Transverse colon (tissue), 4 donors: ENCODE measurements around the gene PTPN7. TPM values are rescaled to one million over a fixed set of nuclear protein-coding genes. Genes with fewer than 3 reads are reported as not detected.

Experiments used
- DNase-seq: peaks from one replicate; pipeline ENCODE4 v3.0.0-alpha.2; 2019
- H3K27ac ChIP-seq, 4 donors: fragments of 200-600 bp; sonication (generic); 2 replicates each; pipeline ENCODE4 v1.5.1; 2016 to 2018; ENCODE audit warnings: inconsistent platforms in 4 of 4
- H3K27me3 ChIP-seq: fragments of 200-600 bp; sonication (generic); 2 replicates; pipeline ENCODE4 v1.5.1; 2017; ENCODE audit warnings: inconsistent platforms
- H3K36me3 ChIP-seq, 4 donors: fragments of 200-600 bp; sonication (generic); 2 replicates each; pipeline ENCODE4 v1.5.1; 2017 to 2019; ENCODE audit warnings: inconsistent platforms in 4 of 4
- H3K4me1 ChIP-seq, 4 donors: fragments of 200-600 bp; sonication (generic); 2 replicates each; pipeline ENCODE4 v1.5.1; 2017 to 2020; ENCODE audit warnings: inconsistent platforms in 4 of 4
- H3K4me3 ChIP-seq, 4 donors: fragments of 200-600 bp; sonication (generic); 1 replicate in 1 of 4; 2 replicates in 3 of 4; pipeline versions ENCODE4 v1.5.1 to v1.6.1; 2017 to 2019; ENCODE audit warnings: inconsistent platforms in 4 of 4
- H3K9me3 ChIP-seq, 2 donors: fragments of 200-600 bp; sonication (generic); 2 replicates each; pipeline ENCODE4 v1.5.1; 2017 to 2019; ENCODE audit warnings: inconsistent platforms in 2 of 2
- EP300 ChIP-seq: sonication (generic); formaldehyde crosslinking; IDR thresholded peaks from one replicate; pipeline ENCODE4 v1.6.1; 2017; ENCODE audit warnings: antibody characterized with exemption, low read depth
- POLR2A ChIP-seq: fragments of 450-650 bp; IDR thresholded peaks from one replicate; pipeline ENCODE4 v1.6.1; 2016; ENCODE audit warnings: antibody characterized with exemption, mild to moderate bottlenecking, moderate library complexity
- POLR2AphosphoS5 ChIP-seq, 3 donors: sonication (generic); formaldehyde crosslinking; IDR thresholded peaks; one replicate each; pipeline ENCODE4 v1.6.1; 2016; ENCODE audit warnings: antibody characterized with exemption in 3 of 3
- WGBS, 2 donors: methylation state at CpG; one replicate each; pipeline ENCODE4 v1.1.5; 2018; ENCODE audit warnings: low coverage in 1 of 2; 5-methylcytosine and 5-hydroxymethylcytosine counted together
- in situ Hi-C, 4 donors: fragments of 200-750 bp; cut with MboI; loops; one replicate each; pipeline versions ENCODE4 v1.15.0 to v1.15.1; 2017; ENCODE audit warnings: low sequenced_read_pairs in 3 of 4, low pct_ligation_motif_present in 1 of 4, low pct_unique_long_range_greater_than_20kb in 1 of 4
- intact Hi-C: fragments of 100-400 bp; cut with DNase I; formaldehyde crosslinking; loops from one replicate; pipeline ENCODE4 v1.15.1; 2023; ENCODE audit warnings: low total_unique reads
- total RNA-seq, 4 donors: library from RNA; depleted of rRNA; stranded (reverse); fragments of >200 nt; gene quantifications; one replicate each; pipeline ENCODE4 v1.1.0, GENCODE V29; 2016
- TF ChIP-seq, protein P1 (sequence below), 5 experiments: fragments of 200-600 bp in 3 of 5; fragments of 450-650 bp in 2 of 5; sonication (generic) in 3 of 5; IDR thresholded peaks; 1 replicate in 2 of 5; 2 replicates in 3 of 5; pipeline ENCODE4 v1.5.1; 2016 to 2017; ENCODE audit warnings: antibody characterized with exemption in 5 of 5, inconsistent platforms in 3 of 5, mild to moderate bottlenecking in 2 of 5, moderate library complexity in 1 of 5

The PTPN7 gene
- total RNA-seq, 4 donors from 2014 or later, result 5.2 to 32.5 (median 14.0) TPM; not detected in 1

DNA sequence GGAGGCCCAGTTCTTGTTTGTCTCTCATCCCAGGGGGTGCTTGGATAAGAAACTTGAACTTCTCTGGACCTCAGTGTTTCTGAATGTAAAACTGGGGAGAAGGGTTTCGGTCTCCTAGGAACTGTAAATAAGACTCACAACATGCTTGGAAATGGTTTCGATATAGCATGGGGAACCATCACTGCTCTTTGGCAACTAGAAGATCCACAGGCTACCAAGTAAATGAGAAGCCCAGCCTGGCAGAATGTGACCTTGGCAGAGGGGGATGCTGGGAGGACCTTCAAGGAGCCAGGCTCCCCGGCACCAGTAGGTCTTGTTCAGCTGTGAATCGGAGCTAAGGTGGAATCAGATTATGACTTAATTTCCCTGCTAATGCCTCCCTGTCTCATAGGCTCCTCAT lies 19.6 kb downstream of the PTPN7 start:
- TF ChIP-seq, protein P1, sequence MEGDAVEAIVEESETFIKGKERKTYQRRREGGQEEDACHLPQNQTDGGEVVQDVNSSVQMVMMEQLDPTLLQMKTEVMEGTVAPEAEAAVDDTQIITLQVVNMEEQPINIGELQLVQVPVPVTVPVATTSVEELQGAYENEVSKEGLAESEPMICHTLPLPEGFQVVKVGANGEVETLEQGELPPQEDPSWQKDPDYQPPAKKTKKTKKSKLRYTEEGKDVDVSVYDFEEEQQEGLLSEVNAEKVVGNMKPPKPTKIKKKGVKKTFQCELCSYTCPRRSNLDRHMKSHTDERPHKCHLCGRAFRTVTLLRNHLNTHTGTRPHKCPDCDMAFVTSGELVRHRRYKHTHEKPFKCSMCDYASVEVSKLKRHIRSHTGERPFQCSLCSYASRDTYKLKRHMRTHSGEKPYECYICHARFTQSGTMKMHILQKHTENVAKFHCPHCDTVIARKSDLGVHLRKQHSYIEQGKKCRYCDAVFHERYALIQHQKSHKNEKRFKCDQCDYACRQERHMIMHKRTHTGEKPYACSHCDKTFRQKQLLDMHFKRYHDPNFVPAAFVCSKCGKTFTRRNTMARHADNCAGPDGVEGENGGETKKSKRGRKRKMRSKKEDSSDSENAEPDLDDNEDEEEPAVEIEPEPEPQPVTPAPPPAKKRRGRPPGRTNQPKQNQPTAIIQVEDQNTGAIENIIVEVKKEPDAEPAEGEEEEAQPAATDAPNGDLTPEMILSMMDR (IDR thresholded peaks at IDR 0.05), result no peak
- no peak for TF ChIP-seq POLR2AphosphoS5 (IDR thresholded peaks at IDR 0.05)
- no peak for TF ChIP-seq EP300
- no peak for TF ChIP-seq POLR2A
- in situ Hi-C loops, result loop anchor here in 3 of 4 donors (25.0 kb wide), 2 partner anchors 254 to 279 kb away; partner anchors contain the start of gene SHISA4 (in 2 of the 3)
- Histone ChIP-seq H3K36me3 (peaks cover 0 to 4% (median 0%) of the 10 kb centered on the region in 4 donors), H3K27me3 (no peaks in the 10 kb centered on the region), H3K9me3 (no peaks in the 10 kb centered on the region), H3K4me1 (peaks cover 11 to 34% (median 15%) of the 10 kb centered on the region in 4 donors), H3K4me3 (no peak overlapping the region), H3K27ac (no peak overlapping the region)
- WGBS, 2 donors, result 78% methylated on average over 4 of the region's 4 CpGs; no CpG with 5 or more reads in 1 of the 2 donors
- intact Hi-C loops, result no loop called here
- DNase-seq, result no peak

DNA sequence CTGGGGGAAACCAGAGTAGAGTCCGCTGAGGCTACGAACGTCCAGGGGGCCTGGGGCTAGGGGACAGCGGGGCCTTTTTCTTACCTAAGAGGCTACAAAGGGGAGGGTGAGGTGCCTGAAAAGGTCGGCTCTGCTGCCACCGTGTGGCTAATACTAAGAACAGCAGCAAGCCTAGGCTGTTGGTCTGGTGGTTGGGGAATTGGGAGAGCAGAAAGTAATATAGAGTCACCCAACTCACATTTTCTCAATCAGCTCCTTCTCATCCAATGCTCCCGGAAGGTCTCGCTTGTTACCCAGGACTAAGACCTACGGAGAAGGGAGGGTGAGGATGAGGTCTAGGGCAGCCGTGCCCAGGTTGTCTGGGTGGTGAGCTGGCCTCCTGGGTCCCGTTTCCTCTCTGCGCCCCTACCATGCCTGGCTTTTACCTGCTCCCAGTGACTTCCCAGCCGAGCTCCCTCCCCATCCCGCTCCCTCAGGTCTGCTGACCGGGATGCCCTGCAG lies 25.1 kb downstream of the PTPN7 start:
- 0 to 30% methylated on average over 1 to 15 of the region's 15 CpGs for WGBS, 2 donors
- H3K4me1 ChIP-seq, result peaks cover 8 to 26% (median 12%) of the 10 kb centered on the region in 4 donors
- H3K27me3 ChIP-seq, result no peaks in the 10 kb centered on the region
- peak; percentile 55 for DNase-seq
- intact Hi-C loops, result no loop called here
- peak overlapping the region in 3 of 4 donors; percentile 12 to 51 (median 15) for H3K27ac ChIP-seq
- no peak overlapping the region for H3K4me3 ChIP-seq
- H3K36me3 ChIP-seq, result peaks cover 0 to 24% (median 11%) of the 10 kb centered on the region in 4 donors
- H3K9me3 ChIP-seq, result no peaks in the 10 kb centered on the region
- in situ Hi-C loops, result loop anchor here in 3 of 4 donors (25.0 kb wide), 2 partner anchors 248 to 273 kb away; partner anchors contain the start of gene SHISA4 (in 2 of the 3)
- no peak for TF ChIP-seq POLR2A
- TF ChIP-seq POLR2AphosphoS5 (IDR thresholded peaks at IDR 0.05), result no peak
- TF ChIP-seq EP300, result no peak
- TF ChIP-seq, protein P1 (IDR thresholded peaks at IDR 0.05), result peak; percentile 74 to 90 (median 83)

DNA sequence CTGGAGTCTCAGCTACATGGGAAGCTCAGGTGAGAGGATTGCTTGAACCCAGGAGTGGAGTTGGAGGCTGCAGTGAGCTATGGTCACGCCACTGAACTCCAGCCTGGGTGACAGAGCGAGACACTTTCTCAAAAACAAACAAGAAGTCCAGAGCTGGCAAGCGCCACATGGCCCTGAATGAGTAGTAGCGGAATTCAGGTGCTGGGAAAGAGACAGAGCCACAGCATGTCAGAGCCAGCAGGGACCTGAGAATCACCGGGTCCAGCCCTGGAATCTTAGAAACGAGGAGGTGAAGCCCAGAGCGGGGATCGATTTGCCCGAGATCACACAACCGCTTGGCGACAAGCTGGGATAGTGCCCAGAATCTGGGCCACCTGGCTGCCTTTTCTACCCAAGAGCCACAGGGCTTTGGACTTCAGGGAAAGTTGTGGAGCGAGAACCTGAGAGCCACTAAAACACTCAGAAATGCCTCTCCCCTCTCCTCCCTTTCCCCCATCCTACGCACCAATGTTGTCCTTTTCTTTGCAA lies 25.7 kb downstream of the PTPN7 start:
- peak overlapping the region in 3 of 4 donors; percentile 12 to 51 (median 15) for H3K27ac ChIP-seq
- intact Hi-C loops (loop anchor here (5.0 kb wide), 1 partner anchor 127 kb away; no protein-coding TSS in a partner anchor), in situ Hi-C loops (loop anchor here in 3 of 4 donors (25.0 kb wide), 2 partner anchors 247 to 272 kb away; partner anchors contain the start of gene SHISA4 (in 2 of the 3))
- peaks cover 0 to 24% (median 11%) of the 10 kb centered on the region in 4 donors for H3K36me3 ChIP-seq
- H3K4me1 ChIP-seq, result peaks cover 8 to 26% (median 12%) of the 10 kb centered on the region in 4 donors
- TF ChIP-seq, protein P1 (IDR thresholded peaks at IDR 0.05), result no peak
- no peak for TF ChIP-seq EP300
- TF ChIP-seq POLR2A, result no peak
- no peak for TF ChIP-seq POLR2AphosphoS5 (IDR thresholded peaks at IDR 0.05)
- no peaks in the 10 kb centered on the region for H3K27me3 ChIP-seq
- H3K4me3 ChIP-seq, result no peak overlapping the region
- DNase-seq, result no peak
- no peaks in the 10 kb centered on the region for H3K9me3 ChIP-seq
- 88 to 100% methylated on average over 1 to 13 of the region's 13 CpGs for WGBS, 2 donors

DNA sequence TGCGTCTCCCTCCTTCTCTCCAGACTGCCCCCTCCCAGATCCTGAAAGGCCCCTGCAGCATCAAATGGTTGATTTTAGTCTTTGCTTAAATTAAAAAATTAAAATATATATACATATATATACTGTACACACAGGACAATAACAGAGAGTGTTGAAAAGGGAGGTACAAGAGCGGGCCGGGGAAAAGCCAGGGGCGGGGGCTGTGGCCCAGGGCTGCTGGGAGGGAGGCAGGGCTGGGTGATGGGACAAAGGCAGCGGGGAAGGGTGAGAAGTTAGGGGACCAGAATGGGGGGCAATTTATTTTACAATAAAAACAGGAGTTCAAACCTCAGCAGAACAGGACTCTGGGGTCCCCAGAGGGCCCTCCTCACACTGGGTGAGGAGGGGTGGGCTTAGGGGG lies 26.4 kb downstream of the PTPN7 start:
- no peak overlapping the region for H3K4me3 ChIP-seq
- no peak for DNase-seq
- intact Hi-C loops, result loop anchor here (5.0 kb wide), 1 partner anchor 127 kb away; no protein-coding TSS in a partner anchor
- H3K9me3 ChIP-seq, result no peaks in the 10 kb centered on the region
- in situ Hi-C loops, result loop anchor here in 3 of 4 donors (25.0 kb wide), 2 partner anchors 247 to 272 kb away; partner anchors contain the start of gene SHISA4 (in 2 of the 3)
- TF ChIP-seq POLR2AphosphoS5 (IDR thresholded peaks at IDR 0.05) (no peak), EP300 (no peak), POLR2A (no peak)
- TF ChIP-seq, protein P1 (IDR thresholded peaks at IDR 0.05), result no peak
- WGBS, 2 donors, result 96 to 100% methylated on average over 4 to 5 of the region's 5 CpGs
- peaks cover 8 to 26% (median 12%) of the 10 kb centered on the region in 4 donors for H3K4me1 ChIP-seq
- peak overlapping the region in 3 of 4 donors; percentile 12 to 90 (median 64) for H3K27ac ChIP-seq
- peaks cover 0 to 24% (median 11%) of the 10 kb centered on the region in 4 donors for H3K36me3 ChIP-seq
- no peaks in the 10 kb centered on the region for H3K27me3 ChIP-seq
